ENCODE measurements around the gene CLEC3A.

The CLEC3A gene

DNA sequence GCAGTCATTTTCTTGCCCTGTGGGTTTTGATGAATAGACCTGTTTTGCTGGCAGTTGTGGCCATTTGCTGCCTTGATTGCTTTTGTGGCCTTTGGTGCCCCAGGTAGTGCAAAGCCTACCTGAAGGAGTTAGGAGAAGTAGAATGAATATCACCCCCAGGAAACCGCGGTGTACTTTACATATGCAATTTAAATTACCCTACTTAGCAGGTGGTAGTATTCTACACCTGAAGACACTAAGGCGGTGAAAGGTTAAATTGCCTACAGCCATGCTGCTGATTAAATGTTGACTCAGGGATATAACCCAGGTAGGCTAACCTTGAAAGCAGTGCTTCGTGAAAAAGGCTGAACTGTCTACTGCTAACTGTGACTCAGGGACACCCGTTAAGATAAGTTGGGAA is 49.9 kb downstream of the CLEC3A start:
- no peaks in the 10 kb centered on the region for H3K9me3 ChIP-seq (ENCODE audit: control insufficient read depth in 1 of 2, low read length in 2 of 2)
- H3K36me3 ChIP-seq (ENCODE audit: control insufficient read depth in 1 of 2, insufficient read depth in 2 of 2, low read length in 2 of 2): no peaks in the 10 kb centered on the region
- no peak overlapping the region for H3K27ac ChIP-seq (ENCODE audit: low read length)
- H3K4me3 ChIP-seq (ENCODE audit: low read depth in 1 of 2, low read length in 2 of 2): no peak overlapping the region
- H3K4me1 ChIP-seq (ENCODE audit: control insufficient read depth in 1 of 2, insufficient read depth in 2 of 2, low read length in 2 of 2): no peaks in the 10 kb centered on the region
- no peaks in the 10 kb centered on the region for H3K27me3 ChIP-seq (ENCODE audit: low read depth, low read length)

DNA sequence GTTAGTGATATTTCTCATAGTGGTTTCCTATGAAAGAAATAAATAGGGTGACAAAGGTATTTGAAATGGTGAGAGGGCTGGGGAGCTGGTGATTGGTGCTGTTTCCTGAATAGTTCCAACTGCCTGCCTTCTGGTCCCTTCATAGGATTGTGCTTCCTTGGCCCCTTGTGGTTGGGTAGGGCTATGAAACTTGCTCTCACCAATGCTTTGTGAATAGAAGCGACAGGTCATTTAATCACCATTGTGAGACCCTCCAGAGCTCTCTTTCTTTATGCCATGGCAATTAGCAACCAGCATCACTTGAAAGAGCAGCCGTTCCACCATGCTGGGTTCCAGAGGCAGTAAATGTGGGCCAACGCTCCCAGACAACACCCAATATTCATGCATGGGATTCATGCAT is 53.5 kb downstream of the CLEC3A start:
- H3K9me3 ChIP-seq (ENCODE audit: control insufficient read depth in 1 of 2, low read length in 2 of 2): no peaks in the 10 kb centered on the region
- H3K4me1 ChIP-seq (ENCODE audit: control insufficient read depth in 1 of 2, insufficient read depth in 2 of 2, low read length in 2 of 2): no peaks in the 10 kb centered on the region
- no peaks in the 10 kb centered on the region for H3K27me3 ChIP-seq (ENCODE audit: low read depth, low read length)
- no peaks in the 10 kb centered on the region for H3K36me3 ChIP-seq (ENCODE audit: control insufficient read depth in 1 of 2, insufficient read depth in 2 of 2, low read length in 2 of 2)
- no peak overlapping the region for H3K27ac ChIP-seq (ENCODE audit: low read length)
- H3K4me3 ChIP-seq (ENCODE audit: low read depth in 1 of 2, low read length in 2 of 2): no peak overlapping the region

DNA sequence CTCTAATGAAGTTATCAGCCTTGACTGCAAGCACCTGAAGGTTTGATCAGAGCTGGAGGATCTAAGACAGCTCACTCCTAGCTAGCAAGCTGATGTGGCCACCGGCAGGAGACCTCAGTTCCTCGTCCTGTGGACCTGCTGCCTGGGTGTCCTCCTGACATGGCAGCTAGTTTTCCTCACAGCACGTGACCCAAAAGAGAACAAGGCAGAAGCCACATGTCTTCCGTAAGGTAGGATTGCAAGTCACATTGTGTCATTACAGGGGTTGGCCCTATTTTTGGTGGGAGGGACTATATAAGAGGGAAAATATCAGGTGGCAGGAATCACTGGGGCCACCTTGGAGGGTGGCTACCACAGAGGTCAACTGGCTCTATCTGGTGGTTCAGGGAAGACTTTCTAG is 59.0 kb downstream of the CLEC3A start:
- no peak overlapping the region for H3K4me3 ChIP-seq (ENCODE audit: low read depth in 1 of 2, low read length in 2 of 2)
- no peaks in the 10 kb centered on the region for H3K36me3 ChIP-seq (ENCODE audit: control insufficient read depth in 1 of 2, insufficient read depth in 2 of 2, low read length in 2 of 2)
- no peaks in the 10 kb centered on the region for H3K27me3 ChIP-seq (ENCODE audit: low read depth, low read length)

More for the DNA sequence above, 59.0 kb downstream of the CLEC3A start:
- no peak overlapping the region for H3K27ac ChIP-seq (ENCODE audit: low read length)
- no peaks in the 10 kb centered on the region for H3K4me1 ChIP-seq (ENCODE audit: control insufficient read depth in 1 of 2, insufficient read depth in 2 of 2, low read length in 2 of 2)
- no peaks in the 10 kb centered on the region for H3K9me3 ChIP-seq (ENCODE audit: control insufficient read depth in 1 of 2, low read length in 2 of 2)
